HEK293T (cell line): ENCODE results near the gene CDH20.

Source experiments
- BHLHE40 ChIP-seq: fragments of 450-650 bp; IDR thresholded peaks from 2 replicates; pipeline ENCODE4 v1.6.1; 2016; ENCODE audit warnings: mild to moderate bottlenecking, moderate library complexity, borderline replicate concordance
- FOXK2 ChIP-seq: fragments of 450-650 bp; IDR thresholded peaks from 2 replicates; pipeline ENCODE4 v1.6.1; 2016; ENCODE audit warnings: mild to moderate bottlenecking
- SP1 ChIP-seq: fragments of 450-650 bp; IDR thresholded peaks from 2 replicates; pipeline ENCODE4 v1.6.1; 2017
- SUZ12 ChIP-seq: fragments of 450-650 bp; IDR thresholded peaks from 2 replicates; pipeline ENCODE4 v1.6.1; 2016; ENCODE audit warnings: mild to moderate bottlenecking

GRCh38 chr18:61323951-61324350 is 9.3 kb upstream of the CDH20 start:
- TF ChIP-seq SUZ12 (no peak), SP1 (no peak), FOXK2 (no peak), BHLHE40 (no peak)
